Measurements from ENCODE around the gene ERBB3. TPM values are rescaled to one million over a fixed set of nuclear protein-coding genes. Genes with fewer than 3 reads are reported as not detected.

Gene ERBB3
- total RNA-seq, result 10 to 100 TPM in 1 of 7 donors, 1 to 10 TPM in 5, under 1 TPM in 1; 0.72 to 20.6 (median 3.3) TPM
- polyA plus RNA-seq, result 1 to 10 TPM; 1.1 to 5.0 TPM
- long read RNA-seq, donor 1, result 0 reads
- long read RNA-seq, donor 2, partial matches to known transcripts, result 0 of 1 reads
- long read RNA-seq, donor 2, other reads (novel, unspliced or antisense), result 0 of 1 reads
- long read RNA-seq, donor 3, full-length matches to known transcripts, result 1 of 6 reads
- long read RNA-seq, donor 3, partial matches to known transcripts, result 0 of 6 reads
- long read RNA-seq, donor 3, other reads (novel, unspliced or antisense), result 5 of 6 reads

DNA sequence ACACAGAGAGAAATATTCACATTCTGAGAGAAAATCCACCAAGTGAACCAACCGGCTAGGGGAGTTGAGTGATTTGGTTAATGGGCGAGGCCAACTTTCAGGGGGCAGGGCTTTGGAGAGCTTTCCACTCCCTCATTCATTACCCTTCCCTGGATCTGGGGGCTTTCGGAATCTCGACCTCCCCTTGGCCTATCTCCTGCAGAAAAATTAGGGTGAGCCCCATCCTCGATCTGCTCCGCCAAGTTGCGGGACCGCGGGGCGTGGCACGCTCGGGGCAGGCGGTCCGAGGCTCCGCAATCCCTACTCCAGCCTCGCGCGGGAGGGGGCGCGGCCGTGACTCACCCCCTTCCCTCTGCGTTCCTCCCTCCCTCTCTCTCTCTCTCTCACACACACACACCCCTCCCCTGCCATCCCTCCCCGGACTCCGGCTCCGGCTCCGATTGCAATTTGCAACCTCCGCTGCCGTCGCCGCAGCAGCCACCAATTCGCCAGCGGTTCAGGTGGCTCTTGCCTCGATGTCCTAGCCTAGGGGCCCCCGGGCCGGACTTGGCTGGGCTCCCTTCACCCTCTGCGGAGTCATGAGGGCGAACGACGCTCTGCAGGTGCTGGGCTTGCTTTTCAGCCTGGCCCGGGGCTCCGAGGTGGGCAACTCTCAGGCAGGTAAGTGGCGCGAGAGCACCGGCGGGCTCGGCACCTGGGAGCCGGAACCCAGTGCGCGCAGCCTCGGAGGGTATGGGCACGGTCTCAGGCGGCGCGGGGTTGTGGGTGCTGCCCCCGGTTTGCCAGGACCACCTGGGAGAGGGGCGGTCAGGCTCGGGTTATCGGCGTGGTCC is at the start of gene ERBB3:
ERBB3 (plus strand) TSS at position 443 of the 833 bp plus-strand sequence; CDS start at position 579, 136 bp downstream.
- no peaks in the 10 kb centered on the region for H3K9me3 ChIP-seq
- TF ChIP-seq EP300 (IDR thresholded peaks at IDR 0.05) (no peak), POLR2A (IDR thresholded peaks at IDR 0.05) (no peak)
- TF ChIP-seq, protein P1, sequence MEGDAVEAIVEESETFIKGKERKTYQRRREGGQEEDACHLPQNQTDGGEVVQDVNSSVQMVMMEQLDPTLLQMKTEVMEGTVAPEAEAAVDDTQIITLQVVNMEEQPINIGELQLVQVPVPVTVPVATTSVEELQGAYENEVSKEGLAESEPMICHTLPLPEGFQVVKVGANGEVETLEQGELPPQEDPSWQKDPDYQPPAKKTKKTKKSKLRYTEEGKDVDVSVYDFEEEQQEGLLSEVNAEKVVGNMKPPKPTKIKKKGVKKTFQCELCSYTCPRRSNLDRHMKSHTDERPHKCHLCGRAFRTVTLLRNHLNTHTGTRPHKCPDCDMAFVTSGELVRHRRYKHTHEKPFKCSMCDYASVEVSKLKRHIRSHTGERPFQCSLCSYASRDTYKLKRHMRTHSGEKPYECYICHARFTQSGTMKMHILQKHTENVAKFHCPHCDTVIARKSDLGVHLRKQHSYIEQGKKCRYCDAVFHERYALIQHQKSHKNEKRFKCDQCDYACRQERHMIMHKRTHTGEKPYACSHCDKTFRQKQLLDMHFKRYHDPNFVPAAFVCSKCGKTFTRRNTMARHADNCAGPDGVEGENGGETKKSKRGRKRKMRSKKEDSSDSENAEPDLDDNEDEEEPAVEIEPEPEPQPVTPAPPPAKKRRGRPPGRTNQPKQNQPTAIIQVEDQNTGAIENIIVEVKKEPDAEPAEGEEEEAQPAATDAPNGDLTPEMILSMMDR (IDR thresholded peaks at IDR 0.05), result peak in 2 of 3 donors; percentile 13 to 17
- peak within 1 kb of the TSS; percentile 33 for H3K4me3 ChIP-seq
- peak within 1 kb of the TSS in 1 of 2 donors; percentile 7 for H3K27ac ChIP-seq
- peak; percentile 63 to 82 (median 77) for DNase-seq
- WGBS, 3 donors, result 0 to 2% (median 1%) methylated on average over 49 to 59 of the region's 59 CpGs
- H3K36me3 ChIP-seq, result no peaks in the 10 kb centered on the region
- H3K4me1 ChIP-seq (ENCODE audit: insufficient read depth), result peaks cover 5% of the 10 kb centered on the region
- no peaks in the 10 kb centered on the region for H3K27me3 ChIP-seq
- intact Hi-C loops (cut with DNase I), result no loop called here

DNA sequence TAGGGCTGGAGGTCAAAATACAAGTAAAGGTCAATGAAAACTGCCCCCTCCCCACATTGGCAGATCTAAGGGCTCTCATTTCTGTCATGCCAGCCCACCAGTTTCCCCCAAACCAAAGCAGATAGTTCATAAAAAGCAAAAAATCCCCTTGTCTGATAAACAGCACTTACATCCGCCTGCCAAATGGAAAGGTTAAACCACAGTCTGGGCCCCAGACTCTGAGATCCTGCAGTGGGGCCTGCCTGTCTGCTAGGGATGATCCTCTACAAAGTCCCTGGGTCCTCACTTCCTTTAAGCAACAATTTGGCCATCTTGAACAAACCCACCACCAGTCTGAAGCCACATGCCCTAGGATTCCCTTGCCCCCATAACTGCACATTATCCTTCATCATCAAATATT is 48.0 kb upstream of the ERBB3 start:
- Histone ChIP-seq H3K27me3 (no peaks in the 10 kb centered on the region), H3K4me3 (no peak overlapping the region), H3K36me3 (no peaks in the 10 kb centered on the region), H3K9me3 (no peaks in the 10 kb centered on the region), H3K4me1 (ENCODE audit: insufficient read depth) (no peaks in the 10 kb centered on the region), H3K27ac (no peak overlapping the region)
- DNase-seq, result no peak
- 68 to 91% (median 82%) methylated on average over 1 of the region's 1 CpG for WGBS, 3 donors
- intact Hi-C loops (cut with DNase I), result no loop called here
- no peak for TF ChIP-seq EP300 (IDR thresholded peaks at IDR 0.05)
- TF ChIP-seq, protein P1 (IDR thresholded peaks at IDR 0.05), result no peak
- no peak for TF ChIP-seq POLR2A (IDR thresholded peaks at IDR 0.05)

DNA sequence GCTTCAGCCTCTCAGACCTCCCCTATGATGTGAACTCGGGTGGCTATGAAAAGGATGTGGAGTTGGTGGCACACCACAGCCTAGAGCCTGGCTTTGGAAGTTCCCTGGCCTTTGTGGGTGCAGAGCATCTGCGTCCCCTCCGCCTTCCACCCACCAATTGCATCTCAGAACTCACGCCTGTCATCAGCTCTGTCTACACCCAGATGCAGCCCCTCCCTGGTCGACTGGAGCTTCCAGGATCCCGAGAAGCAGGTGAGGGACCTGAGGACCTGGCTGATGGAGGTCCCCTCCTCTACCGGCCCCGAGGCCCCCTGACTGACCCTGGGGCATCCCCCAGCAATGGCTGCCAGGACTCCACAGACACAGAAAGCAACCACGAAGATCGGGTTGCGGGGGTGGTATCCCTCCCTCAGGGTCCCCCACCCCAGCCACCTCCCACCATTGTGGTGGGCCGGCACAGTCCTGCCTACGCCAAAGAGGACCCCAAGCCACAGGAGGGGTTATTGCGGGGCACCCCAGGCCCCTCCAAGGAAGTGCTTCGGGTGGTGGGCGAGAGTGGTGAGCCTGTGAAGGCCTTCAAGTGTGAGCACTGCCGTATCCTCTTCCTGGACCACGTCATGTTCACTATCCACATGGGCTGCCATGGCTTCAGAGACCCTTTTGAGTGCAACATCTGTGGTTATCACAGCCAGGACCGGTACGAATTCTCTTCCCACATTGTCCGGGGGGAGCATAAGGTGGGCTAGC is 45.2 kb upstream of the ERBB3 start:
- intact Hi-C loops (cut with DNase I), result loop anchor here in 1 of 4 donors (5.0 kb wide), 1 partner anchor 37 kb away; the partner anchor contains the start of gene SUOX

More for the DNA sequence above, 45.2 kb upstream of the ERBB3 start:
- no peaks in the 10 kb centered on the region for H3K9me3 ChIP-seq
- 74 to 79% (median 77%) methylated on average over 21 of the region's 21 CpGs for WGBS, 3 donors
- no peaks in the 10 kb centered on the region for H3K27me3 ChIP-seq
- H3K4me1 ChIP-seq (ENCODE audit: insufficient read depth), result no peaks in the 10 kb centered on the region
- TF ChIP-seq POLR2A (IDR thresholded peaks at IDR 0.05) (no peak), EP300 (IDR thresholded peaks at IDR 0.05) (no peak)
- TF ChIP-seq, protein P1 (IDR thresholded peaks at IDR 0.05), result no peak
- H3K36me3 ChIP-seq, result no peaks in the 10 kb centered on the region
- no peak for DNase-seq
- H3K4me3 ChIP-seq, result no peak overlapping the region
- no peak overlapping the region for H3K27ac ChIP-seq
